SIG-M5 treated with dmso at 0.1 percent for 504 hours (cell line): ENCODE data around the gene C1QTNF1.

ENCODE experiments used
- DNase-seq: peaks from one replicate; lab custom pipeline; 2025; ENCODE audit not compliant: unreplicated experiment; lab: John Stamatoyannopoulos, UW

Gene C1QTNF1

DNA sequence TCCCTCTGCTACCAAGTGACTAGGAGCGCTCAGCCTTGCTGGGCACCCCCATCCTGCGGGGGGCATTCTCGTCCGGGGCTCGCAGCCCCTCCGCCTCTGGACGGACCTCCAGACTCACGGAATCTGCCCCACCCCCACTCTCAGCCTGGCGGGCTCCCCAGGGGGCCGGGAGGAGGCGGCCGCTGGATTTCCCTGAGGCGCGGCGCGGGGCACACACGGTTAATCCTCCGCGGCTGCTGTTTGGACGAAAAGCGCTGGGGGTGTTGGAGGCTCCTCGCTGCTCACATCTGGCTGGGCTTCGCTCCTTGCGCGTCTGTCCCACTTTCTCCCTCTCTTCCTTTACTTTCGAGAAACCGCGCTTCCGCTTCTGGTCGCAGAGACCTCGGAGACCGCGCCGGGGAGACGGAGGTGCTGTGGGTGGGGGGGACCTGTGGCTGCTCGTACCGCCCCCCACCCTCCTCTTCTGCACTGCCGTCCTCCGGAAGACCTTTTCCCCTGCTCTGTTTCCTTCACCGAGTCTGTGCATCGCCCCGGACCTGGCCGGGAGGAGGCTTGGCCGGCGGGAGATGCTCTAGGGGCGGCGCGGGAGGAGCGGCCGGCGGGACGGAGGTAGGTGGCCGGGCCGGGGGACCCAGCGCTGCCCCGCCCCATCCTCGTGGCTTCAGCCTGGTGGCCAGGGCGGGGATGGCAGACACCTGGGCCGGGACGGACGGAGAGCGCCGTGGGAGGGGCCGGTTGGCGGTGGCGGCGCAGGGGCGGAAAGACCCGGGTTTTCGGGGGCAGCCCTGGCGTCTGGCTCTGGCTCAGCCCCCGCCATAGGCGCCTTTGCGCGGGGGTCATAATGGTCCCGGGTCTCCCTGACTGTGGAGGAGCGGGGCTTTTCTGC, at the start of gene C1QTNF1:
TSS of gene C1QTNF1 (plus strand) at position 284 of the 886 bp plus-strand sequence. CDS start 19,800 bp downstream, outside the sequence.
- no peak for DNase-seq

- DNase-seq = peak; percentile 38
These were observed 49.1 kb upstream of the C1QTNF1 start for GRCh38 chr17:78974635-78975591.

DNA sequence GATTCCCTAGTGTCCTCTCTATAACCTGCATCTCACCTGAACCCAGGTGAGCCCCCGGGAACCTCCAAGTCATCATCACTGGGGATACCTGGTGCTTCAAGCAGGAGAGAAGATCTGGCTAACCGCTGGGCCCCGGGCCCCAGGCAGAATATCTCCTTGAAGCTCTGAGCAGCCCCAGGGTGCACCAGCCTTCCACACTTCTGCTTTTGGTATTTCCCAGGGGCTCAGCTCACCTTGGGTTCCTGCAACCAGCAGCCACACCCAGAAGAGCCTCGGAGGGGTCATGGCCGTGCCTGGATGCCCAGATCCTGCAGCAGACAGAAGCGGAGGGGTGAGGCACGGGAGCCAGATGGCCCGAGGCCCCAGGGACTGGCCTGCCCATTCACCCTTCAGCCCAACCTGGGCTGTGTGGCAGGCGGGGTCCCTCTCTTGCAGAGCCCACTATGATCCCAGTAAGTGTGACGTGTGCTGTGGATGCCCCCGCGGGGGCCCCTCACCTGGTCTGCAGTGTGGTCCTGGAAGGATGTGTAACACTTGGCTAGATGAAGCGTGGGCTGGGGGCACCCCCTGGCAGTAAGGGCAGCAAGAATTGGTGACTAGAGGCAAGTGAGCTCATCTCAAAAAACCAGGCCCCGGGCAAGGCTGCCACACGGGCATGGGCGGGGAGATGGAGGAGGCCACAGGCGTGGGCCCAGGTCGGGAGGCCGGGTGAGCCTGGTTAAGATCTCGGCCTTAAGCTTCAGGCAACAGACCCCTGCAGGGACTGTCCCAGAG, 46.9 kb upstream of the C1QTNF1 start:
- DNase-seq = no peak

DNA sequence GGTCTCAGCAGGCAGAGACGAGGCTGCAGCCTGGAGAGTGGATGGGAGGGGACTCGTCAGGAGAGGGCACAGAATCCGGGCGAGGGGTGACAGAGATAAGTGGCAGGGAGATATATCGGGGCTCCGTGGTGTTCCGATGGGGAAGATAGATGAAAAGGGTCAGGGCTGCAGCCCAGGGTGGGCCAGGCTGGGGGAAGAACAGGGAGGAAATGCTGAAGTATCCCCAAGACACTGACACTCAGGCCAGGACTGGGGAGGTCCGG, 46.4 kb upstream of the C1QTNF1 start:
- no peak for DNase-seq

- no peak for DNase-seq
These were observed 45.7 kb upstream of the C1QTNF1 start for GRCh38 chr17:78977997-78978973.

- no peak for DNase-seq
These were observed 44.0 kb upstream of the C1QTNF1 start, which contains the start of gene LGALS3BP for GRCh38 chr17:78979780-78980623. TSS of gene LGALS3BP (minus strand) at chr17:78979923. CDS start at chr17:78977191, 2,732 bp downstream.

DNA sequence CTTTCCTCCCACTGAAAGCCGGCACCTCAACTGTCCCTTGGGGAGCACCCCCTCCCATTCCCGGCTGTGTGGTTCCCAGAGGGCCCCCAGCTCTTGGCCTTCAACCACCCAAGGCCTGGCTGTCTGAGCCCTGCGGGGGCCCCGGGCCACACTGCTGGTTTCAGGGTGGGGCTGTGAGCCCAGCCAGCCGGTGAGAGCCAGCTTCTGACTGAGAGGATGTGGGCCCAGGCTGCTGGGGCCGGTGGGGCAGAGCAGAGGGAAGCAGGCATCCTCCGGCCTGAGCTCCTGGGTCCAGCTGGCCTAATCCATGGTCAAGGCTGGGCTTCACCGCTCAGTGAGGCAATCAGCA, 43.4 kb upstream of the C1QTNF1 start:
- DNase-seq = no peak

- DNase-seq = no peak
These were observed 42.7 kb upstream of the C1QTNF1 start for GRCh38 chr17:78981010-78981888.

DNA sequence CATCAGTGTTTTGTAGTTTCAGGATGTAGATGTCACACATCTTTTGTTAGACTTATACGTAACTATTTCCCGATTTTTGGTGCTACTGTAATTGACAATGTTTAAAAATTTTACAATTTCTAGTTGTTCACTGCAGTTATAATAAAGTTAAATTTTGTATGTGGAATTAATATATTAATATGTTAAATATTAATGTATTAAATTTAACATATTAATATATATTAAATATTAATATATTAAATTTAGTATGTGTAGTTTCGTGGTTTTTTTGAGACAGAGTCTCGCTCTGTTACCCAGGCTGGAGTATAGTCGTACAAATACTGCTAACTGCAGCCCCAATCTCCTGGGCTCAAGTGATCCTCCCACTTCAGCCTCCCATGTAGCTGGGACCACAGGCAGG, 38.6 kb upstream of the C1QTNF1 start:
- no peak for DNase-seq

GRCh38 chr17:78986048-78986648, 37.8 kb upstream of the C1QTNF1 start:
- peak; percentile 92 for DNase-seq

- peak; percentile 83 for DNase-seq
These were observed 37.2 kb upstream of the C1QTNF1 start for GRCh38 chr17:78986649-78987328.

DNA sequence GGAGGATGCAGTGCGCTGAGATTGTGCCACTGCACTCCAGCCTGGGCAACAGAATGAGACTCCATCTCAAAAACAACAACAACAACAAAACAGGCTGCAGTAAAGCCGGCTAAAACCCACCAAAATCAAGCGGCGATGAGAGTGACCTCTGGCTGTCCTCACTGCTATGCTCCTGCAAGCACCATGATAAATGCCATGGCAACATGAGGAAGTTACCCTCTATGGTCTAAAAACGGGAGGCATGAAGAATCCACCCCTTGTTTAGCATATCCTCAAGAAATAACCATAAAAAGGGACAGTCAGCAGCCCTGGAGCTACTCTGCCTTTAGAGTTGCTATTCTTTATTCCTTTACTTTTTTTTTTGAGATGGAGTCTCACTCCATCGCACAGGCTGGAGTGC, 35.8 kb upstream of the C1QTNF1 start:
- DNase-seq = no peak

GRCh38 chr17:78990349-78991016, 33.5 kb upstream of the C1QTNF1 start:
- no peak for DNase-seq

DNA sequence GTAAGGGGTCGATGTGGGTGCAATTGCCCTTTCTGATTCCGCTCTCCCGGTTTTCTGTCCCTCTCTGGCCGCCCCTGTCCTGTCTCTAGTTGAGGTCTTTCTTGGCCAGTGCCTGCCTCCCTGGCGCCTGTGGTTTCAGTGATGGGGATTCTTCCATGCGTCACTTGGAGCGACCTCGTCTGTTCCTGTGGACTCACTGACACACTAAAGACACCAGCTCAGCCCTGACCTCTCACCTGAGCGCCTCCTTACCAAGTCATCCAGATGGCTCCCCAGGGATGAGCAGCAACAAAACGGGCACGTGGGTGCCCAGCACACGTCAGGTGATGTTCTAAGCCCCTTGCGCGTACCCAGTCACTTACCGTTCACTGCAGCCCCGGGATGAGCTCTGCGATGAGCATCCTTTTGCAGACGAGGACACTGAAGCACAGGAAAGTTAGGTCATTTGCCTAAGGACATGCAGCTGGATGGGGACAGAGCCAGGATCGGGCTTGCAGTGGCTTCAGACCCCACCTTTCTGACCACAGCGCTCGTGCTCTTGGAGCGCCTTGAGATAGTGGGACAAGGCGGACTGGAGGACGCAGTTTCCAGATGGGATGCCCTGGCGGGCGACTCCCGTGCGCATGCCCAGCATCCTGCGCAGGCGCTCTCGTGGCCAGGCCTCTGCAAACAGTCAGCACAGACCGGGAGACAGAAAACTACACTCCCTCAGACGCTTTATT, 32.8 kb upstream of the C1QTNF1 start:
- DNase-seq = no peak

- no peak for DNase-seq
These were observed 31.9 kb upstream of the C1QTNF1 start for GRCh38 chr17:78991906-78992532.
